ENCODE data around the gene NIM1K. TPM values are rescaled to one million over a fixed set of nuclear protein-coding genes. Genes with fewer than 3 reads are reported as not detected.

NIM1K gene
- total and polyA plus RNA-seq, 2 of the 4 experiments (the other 2 are of a cell fraction) = 0.54 to 0.68 TPM

GRCh38 chr5:43213951-43214350 lies 21.9 kb downstream of the NIM1K start:
- Histone ChIP-seq H3K9me1 (ENCODE audit: insufficient read depth, low read length) (no peaks in the 10 kb centered on the region), H3K9ac (ENCODE audit: low read depth, low read length) (no peak overlapping the region), H2AFZ (replicated peaks; ENCODE audit: low read length, poor library complexity) (no peak overlapping the region), H3K14ac (replicated peaks; ENCODE audit: low read depth, low read length) (no peak overlapping the region), H3K23ac (ENCODE audit: low read depth, low read length) (no peak overlapping the region), H2BK20ac (ENCODE audit: low read depth, low read length) (no peak overlapping the region), H3K79me1 (ENCODE audit: low read depth in 1 of 2, low read length in 2 of 2) (no peaks in the 10 kb centered on the region), H3K36me3 (ENCODE audit: control insufficient read depth, insufficient read depth, low read length) (no peaks in the 10 kb centered on the region), H4K5ac (ENCODE audit: low read depth, low read length) (no peak overlapping the region), H3K27me3 (ENCODE audit: control insufficient read depth, insufficient read depth, low read length) (peaks cover 2% of the 10 kb centered on the region; the same call in 1 of the 2 replicates), H2BK120ac (ENCODE audit: low read depth, low read length) (no peak overlapping the region), H2BK15ac (ENCODE audit: low read depth, low read length) (no peak overlapping the region), H3K4ac (ENCODE audit: low read depth, low read length) (no peak overlapping the region), H4K8ac (ENCODE audit: low read depth in 2 of 2, low read length in 2 of 2) (no peak overlapping the region), H4K20me1 (ENCODE audit: insufficient read depth, low read length) (no peaks in the 10 kb centered on the region), H3K4me3 (ENCODE audit: insufficient read depth, low read depth, low read length) (no peak overlapping the region), H3K4me1 (ENCODE audit: control insufficient read depth, insufficient read depth, low read length) (no peaks in the 10 kb centered on the region), H2BK5ac (ENCODE audit: low read depth, low read length, poor library complexity, severe bottlenecking) (no peak overlapping the region), H3K27ac (ENCODE audit: insufficient read depth, low read length) (no peak overlapping the region), H3K56ac (ENCODE audit: extremely low read depth, insufficient read depth, low read length) (no peak overlapping the region), H3K4me2 (ENCODE audit: low read depth, low read length) (no peak overlapping the region), H3K9me3 (ENCODE audit: control insufficient read depth, insufficient read depth, low read length) (no peaks in the 10 kb centered on the region), H4K91ac (ENCODE audit: insufficient read depth, low read depth, low read length) (no peak overlapping the region), H2AK5ac (ENCODE audit: low read depth, low read length) (no peak overlapping the region), H3K18ac (ENCODE audit: low read depth, low read length) (no peak overlapping the region), H2AK9ac (replicated peaks; ENCODE audit: low read depth, low read length, poor library complexity) (no peak overlapping the region)
- DNase-seq = no peak
- BruUV-seq (replicated peaks) = no TSS peak
- in situ Hi-C loops (cut with MboI; ENCODE audit: low sequenced_read_pairs) = no loop called here
- intact Hi-C loops (cut with micrococcal nuclease) = no loop called here
- no peak for TF ChIP-seq FOS (IDR thresholded peaks at IDR 0.05; ENCODE audit: low read depth, low read length)
- no peak for TF ChIP-seq MAFK (IDR thresholded peaks at IDR 0.05; ENCODE audit: low read depth, low read length)
- TF ChIP-seq CTCF (conservative IDR thresholded peaks at IDR 0.05; ENCODE audit: low read depth, low read length) = no peak
- no peak for TF ChIP-seq CHD1 (IDR thresholded peaks at IDR 0.05; ENCODE audit: low read depth, low read length)
- TF ChIP-seq CEBPB (IDR thresholded peaks at IDR 0.05; ENCODE audit: low read depth, low read length) = no peak
- TF ChIP-seq RCOR1 (IDR thresholded peaks at IDR 0.05; ENCODE audit: insufficient replicate concordance, low read length) = no peak
- dilution Hi-C loops (cut with HindIII; ENCODE audit: low sequenced_read_pairs, unreplicated experiment) = no loop called here
- no peak for ATAC-seq (ENCODE audit: low read depth)
- ChIA-PET CTCF (interaction anchor here (0.6 kb wide), 1 partner anchor 92 kb away, joined by 5 read pairs; no protein-coding TSS in a partner anchor), POLR2A (ENCODE audit: unreplicated experiment) (no interaction called here)
- WGBS, 2 experiments (ENCODE audit: extremely low coverage in 2 of 2, insufficient read length in 1 of 2) = no CpG with 5 or more reads among the region's 2 CpGs

All from IMR-90 (cell line).